ENCODE data around the gene CCDC71. TPM values are rescaled to one million over a fixed set of nuclear protein-coding genes. Genes with fewer than 3 reads are reported as not detected.

CCDC71 gene
- total RNA-seq (2021) (17.8 and 24.0 TPM in 2 replicates), Bru-seq, nascent RNA (percentile 83 among the genes with signal in this experiment), BruChase-seq, experiment 1, labeled RNA remaining after a 2-hour chase (percentile 74 among the genes with signal in this experiment), BruChase-seq, experiment 2, labeled RNA remaining after a 6-hour chase (percentile 51 among the genes with signal in this experiment)
- long read RNA-seq, partial matches to known transcripts, result 0 of 1 reads
- long read RNA-seq, other reads (novel, unspliced or antisense), result 1 of 1 reads

DNA sequence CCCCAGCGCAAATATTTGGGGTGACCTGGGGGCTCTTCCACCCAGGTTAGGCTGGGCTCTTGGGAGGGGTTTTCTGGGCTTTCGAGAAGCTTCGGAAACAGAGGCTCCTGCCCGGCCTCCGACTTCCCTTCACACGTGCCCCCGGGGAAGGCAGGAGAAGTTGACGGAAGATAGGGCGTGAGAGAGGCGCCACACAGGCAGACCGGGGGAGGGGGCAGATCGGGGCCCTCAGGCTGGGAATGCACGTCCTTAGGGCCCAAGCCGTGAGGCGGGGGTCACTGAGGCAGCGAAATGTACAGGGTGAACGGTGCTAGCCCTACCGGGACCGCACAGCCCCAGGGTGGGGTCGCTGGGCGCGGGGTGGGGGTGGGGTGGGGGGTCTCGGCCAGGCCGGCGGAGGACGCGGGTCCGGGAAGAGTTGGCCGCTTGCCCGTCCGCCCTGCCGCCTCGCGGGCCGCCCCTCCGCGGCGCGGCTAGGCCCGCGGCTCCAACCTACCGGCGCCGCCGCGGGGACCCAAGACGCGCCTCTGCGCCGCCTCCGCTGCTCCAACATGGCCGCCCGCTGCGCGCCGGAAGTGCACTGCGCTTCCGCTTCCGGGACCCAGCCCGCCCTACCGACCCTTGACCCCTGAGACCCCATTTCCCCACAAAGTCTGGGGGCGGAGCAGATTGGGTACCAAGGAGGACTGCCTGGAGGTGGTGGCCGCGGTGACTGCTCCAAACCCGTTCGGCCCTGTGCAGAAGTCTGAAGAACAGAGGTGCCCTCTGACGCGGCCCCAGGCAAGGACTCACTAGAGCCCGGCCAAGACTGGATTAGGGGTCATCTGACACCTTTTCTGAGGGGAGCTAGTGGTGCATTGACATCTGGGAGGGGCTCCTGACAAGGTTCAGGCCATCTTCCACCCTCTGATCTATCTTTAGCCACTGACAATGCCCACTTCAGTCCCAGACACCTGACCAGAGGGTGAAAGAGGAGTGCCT is at the start of gene CCDC71:
Gene CCDC71 (minus strand): TSS at position 561 of the 981 bp plus-strand sequence. CDS start 2,123 bp downstream, outside the sequence.
- no TSS peak for BruUV-seq (replicated peaks)
- no peaks in the 10 kb centered on the region for H3K27me3 ChIP-seq (ENCODE audit: insufficient read depth, low read depth)
- no peaks in the 10 kb centered on the region for H4K20me1 ChIP-seq (ENCODE audit: insufficient read depth)
- intact Hi-C loops (cut with micrococcal nuclease; ENCODE audit: unreplicated experiment), result no loop called here
- POLR2A ChIA-PET (ENCODE audit: unreplicated experiment), result interaction anchor here (0.7 kb wide), 1 partner anchor 192 kb away, joined by 3 read pairs; the partner anchor contains the start of gene GPX1
- no peaks in the 10 kb centered on the region for H3K9me2 ChIP-seq (ENCODE audit: insufficient read depth)
- peaks cover 8% of the 10 kb centered on the region; the same call in 1 of the 2 replicates for H3K36me3 ChIP-seq (ENCODE audit: low read depth)
- H3F3A ChIP-seq (ENCODE audit: insufficient read depth, low read depth), result no peaks in the 10 kb centered on the region
- H3K4me2 ChIP-seq, result peak within 1 kb of the TSS; percentile 99
- CTCF ChIA-PET, result no interaction called here
- peaks cover 24% of the 10 kb centered on the region for H3K79me2 ChIP-seq (ENCODE audit: low read depth)
- H3K4me3 ChIP-seq, result peak within 1 kb of the TSS; percentile 90
- peaks cover 13% of the 10 kb centered on the region; the same call in 1 of the 2 replicates for H3K4me1 ChIP-seq (replicated peaks; ENCODE audit: insufficient read depth)
- no peaks in the 10 kb centered on the region for H3K9me3 ChIP-seq (ENCODE audit: insufficient read depth, low read depth)
- H2AFZ ChIP-seq, result peak within 1 kb of the TSS; percentile 93
- TF ChIP-seq, protein P1, sequence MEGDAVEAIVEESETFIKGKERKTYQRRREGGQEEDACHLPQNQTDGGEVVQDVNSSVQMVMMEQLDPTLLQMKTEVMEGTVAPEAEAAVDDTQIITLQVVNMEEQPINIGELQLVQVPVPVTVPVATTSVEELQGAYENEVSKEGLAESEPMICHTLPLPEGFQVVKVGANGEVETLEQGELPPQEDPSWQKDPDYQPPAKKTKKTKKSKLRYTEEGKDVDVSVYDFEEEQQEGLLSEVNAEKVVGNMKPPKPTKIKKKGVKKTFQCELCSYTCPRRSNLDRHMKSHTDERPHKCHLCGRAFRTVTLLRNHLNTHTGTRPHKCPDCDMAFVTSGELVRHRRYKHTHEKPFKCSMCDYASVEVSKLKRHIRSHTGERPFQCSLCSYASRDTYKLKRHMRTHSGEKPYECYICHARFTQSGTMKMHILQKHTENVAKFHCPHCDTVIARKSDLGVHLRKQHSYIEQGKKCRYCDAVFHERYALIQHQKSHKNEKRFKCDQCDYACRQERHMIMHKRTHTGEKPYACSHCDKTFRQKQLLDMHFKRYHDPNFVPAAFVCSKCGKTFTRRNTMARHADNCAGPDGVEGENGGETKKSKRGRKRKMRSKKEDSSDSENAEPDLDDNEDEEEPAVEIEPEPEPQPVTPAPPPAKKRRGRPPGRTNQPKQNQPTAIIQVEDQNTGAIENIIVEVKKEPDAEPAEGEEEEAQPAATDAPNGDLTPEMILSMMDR (conservative IDR thresholded peaks at IDR 0.05), result no peak
- no peak for TF ChIP-seq EZH2 (IDR thresholded peaks at IDR 0.05; ENCODE audit: low read depth)
- peak within 1 kb of the TSS; percentile 42 for H3K27ac ChIP-seq
- peak; percentile 35 to 55 for DNase-seq

- BruUV-seq (replicated peaks), result no TSS peak
- peaks cover 9% of the 10 kb centered on the region; the same call in 1 of the 2 replicates for H3F3A ChIP-seq (ENCODE audit: insufficient read depth, low read depth)
- H2AFZ ChIP-seq, result no peak overlapping the region
- no peaks in the 10 kb centered on the region for H3K9me3 ChIP-seq (ENCODE audit: insufficient read depth, low read depth)
- H3K4me1 ChIP-seq (replicated peaks; ENCODE audit: insufficient read depth), result peaks cover 10% of the 10 kb centered on the region
- no peaks in the 10 kb centered on the region for H3K27me3 ChIP-seq (ENCODE audit: insufficient read depth, low read depth)
- H3K27ac ChIP-seq, result no peak overlapping the region
- no peak overlapping the region for H3K4me2 ChIP-seq
- no peaks in the 10 kb centered on the region for H3K9me2 ChIP-seq (ENCODE audit: insufficient read depth)
- ChIA-PET POLR2A (ENCODE audit: unreplicated experiment) (no interaction called here), CTCF (no interaction called here)
- H3K36me3 ChIP-seq (ENCODE audit: low read depth), result no peaks in the 10 kb centered on the region
- no peaks in the 10 kb centered on the region for H4K20me1 ChIP-seq (ENCODE audit: insufficient read depth)
- TF ChIP-seq EZH2 (IDR thresholded peaks at IDR 0.05; ENCODE audit: low read depth), result no peak
- TF ChIP-seq, protein P1 (conservative IDR thresholded peaks at IDR 0.05), result no peak
- no peak overlapping the region for H3K4me3 ChIP-seq
- no peak for DNase-seq
- no peaks in the 10 kb centered on the region for H3K79me2 ChIP-seq (ENCODE audit: low read depth)
- intact Hi-C loops (cut with micrococcal nuclease; ENCODE audit: unreplicated experiment), result no loop called here
Observed at GRCh38 chr3:49213998-49214397, 47.9 kb upstream of the CCDC71 start.

- no peak for DNase-seq
- Histone ChIP-seq H3K9me2 (ENCODE audit: insufficient read depth) (no peaks in the 10 kb centered on the region), H3K27ac (no peak overlapping the region), H2AFZ (no peak overlapping the region), H3F3A (ENCODE audit: insufficient read depth, low read depth) (peaks cover 9% of the 10 kb centered on the region; the same call in 1 of the 2 replicates), H3K79me2 (ENCODE audit: low read depth) (no peaks in the 10 kb centered on the region), H3K4me1 (replicated peaks; ENCODE audit: insufficient read depth) (peaks cover 7% of the 10 kb centered on the region), H4K20me1 (ENCODE audit: insufficient read depth) (no peaks in the 10 kb centered on the region), H3K4me2 (no peak overlapping the region), H3K4me3 (no peak overlapping the region), H3K36me3 (ENCODE audit: low read depth) (no peaks in the 10 kb centered on the region), H3K9me3 (ENCODE audit: insufficient read depth, low read depth) (no peaks in the 10 kb centered on the region), H3K27me3 (ENCODE audit: insufficient read depth, low read depth) (no peaks in the 10 kb centered on the region)
- ChIA-PET CTCF (no interaction called here), POLR2A (ENCODE audit: unreplicated experiment) (no interaction called here)
- no peak for TF ChIP-seq EZH2 (IDR thresholded peaks at IDR 0.05; ENCODE audit: low read depth)
- TF ChIP-seq, protein P1 (conservative IDR thresholded peaks at IDR 0.05), result no peak
- intact Hi-C loops (cut with micrococcal nuclease; ENCODE audit: unreplicated experiment), result no loop called here
- no TSS peak for BruUV-seq (replicated peaks)
Observed at GRCh38 chr3:49213541-49213943, 47.4 kb upstream of the CCDC71 start.
